ELR (cell line): ENCODE results near the gene CTDSPL.

Experiments
- DNase-seq: peaks from one replicate; pipeline ENCODE4 v3.0.0-alpha.2; 2015; ENCODE audit warnings: low read depth

The CTDSPL gene

GRCh38 chr3:37988931-37989525, 127.3 kb downstream of the CTDSPL start:
- DNase-seq: no peak

GRCh38 chr3:37989821-37990480, 128.3 kb downstream of the CTDSPL start:
- DNase-seq: no peak

GRCh38 chr3:37990527-37990926, 128.8 kb downstream of the CTDSPL start, which contains the start of gene VILL:
Gene VILL, plus strand, starts transcription at chr3:37990786. Its CDS starts 2,887 bp downstream, at chr3:37993673.
- DNase-seq: no peak

- no peak for DNase-seq
Observed at GRCh38 chr3:37991109-37991508, 129.4 kb downstream of the CTDSPL start.

GRCh38 chr3:37991823-37992222, 130.1 kb downstream of the CTDSPL start:
- DNase-seq: no peak

GRCh38 chr3:37992271-37993066, 130.8 kb downstream of the CTDSPL start:
- DNase-seq: no peak

- DNase-seq: no peak
Observed at GRCh38 chr3:37993067-37993455, 131.4 kb downstream of the CTDSPL start.

- no peak for DNase-seq
Observed at GRCh38 chr3:37993460-37993819, 131.8 kb downstream of the CTDSPL start.

- DNase-seq: peak; percentile 79
Observed at GRCh38 chr3:37993820-37994638, 132.3 kb downstream of the CTDSPL start.

GRCh38 chr3:37994639-37994972, 132.9 kb downstream of the CTDSPL start:
- no peak for DNase-seq

GRCh38 chr3:37995652-37996641, 134.3 kb downstream of the CTDSPL start:
- DNase-seq: no peak

GRCh38 chr3:37996785-37997301, 135.2 kb downstream of the CTDSPL start:
- DNase-seq: peak; percentile 81

GRCh38 chr3:37997342-37997741, 135.7 kb downstream of the CTDSPL start:
- no peak for DNase-seq

- no peak for DNase-seq
Observed at GRCh38 chr3:37997791-37998370, 136.2 kb downstream of the CTDSPL start.

GRCh38 chr3:37999836-38000235, 138.2 kb downstream of the CTDSPL start:
- no peak for DNase-seq

- no peak for DNase-seq
Observed at GRCh38 chr3:38000242-38000916, 138.7 kb downstream of the CTDSPL start.

- DNase-seq: no peak
Observed at GRCh38 chr3:38000965-38001455, 139.3 kb downstream of the CTDSPL start.

- no peak for DNase-seq
Observed at GRCh38 chr3:38001456-38002081, 139.9 kb downstream of the CTDSPL start.

GRCh38 chr3:38002291-38002876, 140.7 kb downstream of the CTDSPL start:
- DNase-seq: no peak
